ENCODE measurements around the gene NAV2. TPM values are rescaled to one million over a fixed set of nuclear protein-coding genes. Genes with fewer than 3 reads are reported as not detected.

NAV2 gene
- polyA plus RNA-seq, 1 experiment: 5.1 TPM

DNA sequence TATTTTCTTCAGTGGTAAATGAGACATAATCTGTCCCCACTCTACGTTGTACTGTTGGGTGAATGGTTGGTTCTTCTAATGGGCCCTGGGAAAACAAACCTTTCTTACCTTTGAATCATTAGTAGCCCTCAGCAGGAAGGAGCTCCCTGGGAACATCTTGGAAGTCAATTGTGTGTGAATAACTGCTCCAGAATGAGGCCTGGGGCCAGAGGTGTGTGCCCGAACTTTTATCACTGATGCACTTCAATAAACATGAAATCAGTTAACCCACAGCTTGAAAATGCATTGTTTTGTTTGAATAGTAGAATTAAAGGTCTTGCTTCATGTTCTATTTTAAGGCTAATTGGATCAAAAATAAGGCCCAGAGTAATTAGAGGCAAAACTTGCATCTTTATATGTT, 67.1 kb downstream of the NAV2 start:
- no peak overlapping the region for H3K4me3 ChIP-seq (ENCODE audit: low read depth, low read length)
- ChIA-PET CTCF (interaction anchor here (1.0 kb wide), 1 partner anchor 353 kb away, joined by 3 read pairs; no protein-coding TSS in a partner anchor), POLR2A (no interaction called here)
- no peaks in the 10 kb centered on the region for H3K27me3 ChIP-seq (ENCODE audit: control insufficient read depth, insufficient read depth, low read length)
- TF ChIP-seq CTCF (IDR thresholded peaks at IDR 0.05; ENCODE audit: low read depth, low read length): no peak
- H3K27ac ChIP-seq (ENCODE audit: low read depth, low read length): no peak overlapping the region
- no peaks in the 10 kb centered on the region for H3K9me3 ChIP-seq (ENCODE audit: control insufficient read depth, insufficient read depth, low read length)
- DNase-seq (ENCODE audit: low read depth, low spot score): no peak

DNA sequence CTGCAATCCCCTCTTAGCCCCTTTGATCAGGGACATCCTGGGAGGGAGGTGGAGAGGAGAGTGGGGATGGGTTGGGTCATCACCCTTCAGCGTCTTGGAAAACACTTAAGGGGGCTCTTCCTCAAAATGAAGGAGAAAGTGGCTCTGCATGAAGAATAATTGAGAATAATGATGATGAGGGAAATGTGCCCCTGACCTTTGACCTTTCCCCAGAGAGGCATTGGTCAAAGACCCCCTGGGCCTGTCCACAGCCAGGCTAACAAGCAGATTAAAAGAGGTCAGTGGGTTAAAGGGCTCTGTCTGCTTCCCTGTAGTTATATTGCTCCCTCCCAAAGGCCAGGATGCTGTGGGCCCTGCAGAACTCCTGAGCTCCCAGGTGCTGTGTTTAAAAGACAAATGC, 68.7 kb downstream of the NAV2 start:
- ChIA-PET CTCF (interaction anchor here (1.2 kb wide), 1 partner anchor 39 kb away, joined by 3 read pairs; no protein-coding TSS in a partner anchor), POLR2A (no interaction called here)
- TF ChIP-seq CTCF (IDR thresholded peaks at IDR 0.05; ENCODE audit: low read depth, low read length): no peak
- H3K4me3 ChIP-seq (ENCODE audit: low read depth, low read length): no peak overlapping the region
- no peak for DNase-seq (ENCODE audit: low read depth, low spot score)
- no peaks in the 10 kb centered on the region for H3K9me3 ChIP-seq (ENCODE audit: control insufficient read depth, insufficient read depth, low read length)
- no peak overlapping the region for H3K27ac ChIP-seq (ENCODE audit: low read depth, low read length)
- H3K27me3 ChIP-seq (ENCODE audit: control insufficient read depth, insufficient read depth, low read length): no peaks in the 10 kb centered on the region

GRCh38 chr11:19785265-19785664, 72.6 kb downstream of the NAV2 start:
- no peak for TF ChIP-seq CTCF (IDR thresholded peaks at IDR 0.05; ENCODE audit: low read depth, low read length)
- Histone ChIP-seq H3K4me3 (ENCODE audit: low read depth, low read length) (no peak overlapping the region), H3K9me3 (ENCODE audit: control insufficient read depth, insufficient read depth, low read length) (no peaks in the 10 kb centered on the region), H3K27me3 (ENCODE audit: control insufficient read depth, insufficient read depth, low read length) (no peaks in the 10 kb centered on the region), H3K27ac (ENCODE audit: low read depth, low read length) (no peak overlapping the region)
- DNase-seq (ENCODE audit: low read depth, low spot score): no peak
- ChIA-PET CTCF (interaction anchor here (1.4 kb wide), 1 partner anchor 10 kb away, joined by 3 read pairs; no protein-coding TSS in a partner anchor), POLR2A (no interaction called here)

- ChIA-PET CTCF (interaction anchor here (1.4 kb wide), 1 partner anchor 9 kb away, joined by 3 read pairs; no protein-coding TSS in a partner anchor), POLR2A (no interaction called here)
- Histone ChIP-seq H3K27ac (ENCODE audit: low read depth, low read length) (no peak overlapping the region), H3K27me3 (ENCODE audit: control insufficient read depth, insufficient read depth, low read length) (no peaks in the 10 kb centered on the region), H3K9me3 (ENCODE audit: control insufficient read depth, insufficient read depth, low read length) (no peaks in the 10 kb centered on the region), H3K4me3 (ENCODE audit: low read depth, low read length) (no peak overlapping the region)
- TF ChIP-seq CTCF (IDR thresholded peaks at IDR 0.05; ENCODE audit: low read depth, low read length): no peak
- no peak for DNase-seq (ENCODE audit: low read depth, low spot score)
These were observed 74.0 kb downstream of the NAV2 start for GRCh38 chr11:19786644-19787043.

DNA sequence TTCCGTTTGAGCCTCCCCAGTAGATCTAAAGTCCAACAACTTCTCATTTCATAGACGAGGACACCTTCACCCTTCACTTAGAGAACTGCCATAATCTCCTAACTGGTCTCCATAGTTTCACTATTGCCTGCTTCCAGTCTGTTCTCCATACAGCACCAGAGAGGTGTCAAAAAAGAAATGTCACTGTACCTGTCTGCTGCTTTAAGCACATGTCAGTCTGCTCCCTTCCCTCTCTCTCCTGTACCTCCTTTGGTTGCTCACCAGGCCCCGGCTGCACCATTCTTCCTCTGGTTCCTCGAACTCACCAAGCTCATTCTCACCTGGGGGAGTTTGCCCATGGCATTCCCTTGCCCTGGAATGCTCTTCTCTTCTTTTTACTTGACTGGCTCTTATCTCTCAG, 75.8 kb downstream of the NAV2 start:
- Histone ChIP-seq H3K9me3 (ENCODE audit: control insufficient read depth, insufficient read depth, low read length) (no peaks in the 10 kb centered on the region), H3K4me3 (ENCODE audit: low read depth, low read length) (no peak overlapping the region), H3K27ac (ENCODE audit: low read depth, low read length) (no peak overlapping the region), H3K27me3 (ENCODE audit: control insufficient read depth, insufficient read depth, low read length) (no peaks in the 10 kb centered on the region)
- POLR2A ChIA-PET: no interaction called here
- no peak for TF ChIP-seq CTCF (IDR thresholded peaks at IDR 0.05; ENCODE audit: low read depth, low read length)
- no peak for DNase-seq (ENCODE audit: low read depth, low spot score)
- CTCF ChIA-PET: no interaction called here
